ENCODE data around the gene PIAS4. TPM values are rescaled to one million over a fixed set of nuclear protein-coding genes. Genes with fewer than 3 reads are reported as not detected.

Gene PIAS4
- total RNA-seq, 2 experiments from 2014 or later = 23.0 to 37.3 TPM

- Mint-ChIP-seq H3K9me3 (ENCODE audit: low read depth) (no peaks in the 10 kb centered on the region), H3K4me3 (no peak overlapping the region), H3K4me1 (no peaks in the 10 kb centered on the region), H3K27me3 (no peaks in the 10 kb centered on the region), H3K36me3 (ENCODE audit: low read depth) (peaks cover 4% of the 10 kb centered on the region), H3K27ac (no peak overlapping the region)
- ChIA-PET POLR2A (no interaction called here), CTCF (no interaction called here)
- no peak for DNase-seq
- intact Hi-C loops (cut with DNase I, micrococcal nuclease) = no loop called here
- ATAC-seq = no peak
These were observed 30.5 kb downstream of the PIAS4 start for GRCh38 chr19:4038057-4038456.

- H3K27ac Mint-ChIP-seq = no peak overlapping the region
- CTCF ChIA-PET = no interaction called here
- peaks cover 4% of the 10 kb centered on the region for H3K36me3 Mint-ChIP-seq (ENCODE audit: low read depth)
- DNase-seq = no peak
- H3K4me1 Mint-ChIP-seq = no peaks in the 10 kb centered on the region
- H3K4me3 Mint-ChIP-seq = no peak overlapping the region
- POLR2A ChIA-PET = no interaction called here
- intact Hi-C loops (cut with DNase I, micrococcal nuclease) = no loop called here
- no peak for ATAC-seq
- no peaks in the 10 kb centered on the region for H3K9me3 Mint-ChIP-seq (ENCODE audit: low read depth)
- H3K27me3 Mint-ChIP-seq = no peaks in the 10 kb centered on the region
These were observed 31.3 kb downstream of the PIAS4 start for GRCh38 chr19:4038661-4039423.

GRCh38 chr19:4042064-4042730, 34.7 kb downstream of the PIAS4 start:
- ATAC-seq = no peak
- H3K27me3 Mint-ChIP-seq = no peaks in the 10 kb centered on the region
- H3K4me1 Mint-ChIP-seq = peaks cover 3% of the 10 kb centered on the region
- no peak overlapping the region for H3K27ac Mint-ChIP-seq
- no peaks in the 10 kb centered on the region for H3K9me3 Mint-ChIP-seq (ENCODE audit: low read depth)
- H3K36me3 Mint-ChIP-seq (ENCODE audit: low read depth) = peaks cover 7% of the 10 kb centered on the region
- CTCF ChIA-PET = no interaction called here
- intact Hi-C loops (cut with DNase I, micrococcal nuclease) = no loop called here
- no peak for DNase-seq
- H3K4me3 Mint-ChIP-seq = no peak overlapping the region
- POLR2A ChIA-PET = no interaction called here

- Mint-ChIP-seq H3K4me1 (peaks cover 3% of the 10 kb centered on the region), H3K36me3 (ENCODE audit: low read depth) (peaks cover 7% of the 10 kb centered on the region), H3K9me3 (ENCODE audit: low read depth) (no peaks in the 10 kb centered on the region), H3K4me3 (no peak overlapping the region), H3K27ac (no peak overlapping the region), H3K27me3 (no peaks in the 10 kb centered on the region)
- intact Hi-C loops (cut with DNase I, micrococcal nuclease) = no loop called here
- no peak for DNase-seq
- ATAC-seq = no peak
- POLR2A ChIA-PET = no interaction called here
- CTCF ChIA-PET = no interaction called here
These were observed 35.2 kb downstream of the PIAS4 start for GRCh38 chr19:4042731-4043082.

- Mint-ChIP-seq H3K4me3 (no peak overlapping the region), H3K27ac (no peak overlapping the region), H3K4me1 (peaks cover 3% of the 10 kb centered on the region), H3K36me3 (ENCODE audit: low read depth) (peaks cover 7% of the 10 kb centered on the region), H3K27me3 (no peaks in the 10 kb centered on the region), H3K9me3 (ENCODE audit: low read depth) (no peaks in the 10 kb centered on the region)
- intact Hi-C loops (cut with DNase I, micrococcal nuclease) = no loop called here
- ChIA-PET POLR2A (no interaction called here), CTCF (no interaction called here)
- DNase-seq (no peak), ATAC-seq (no peak)
These were observed 35.9 kb downstream of the PIAS4 start for GRCh38 chr19:4043401-4043800.

- Mint-ChIP-seq H3K4me1 (peaks cover 3% of the 10 kb centered on the region), H3K9me3 (ENCODE audit: low read depth) (no peaks in the 10 kb centered on the region), H3K27ac (no peak overlapping the region), H3K36me3 (ENCODE audit: low read depth) (peaks cover 7% of the 10 kb centered on the region), H3K27me3 (no peaks in the 10 kb centered on the region), H3K4me3 (no peak overlapping the region)
- intact Hi-C loops (cut with DNase I, micrococcal nuclease) = no loop called here
- no peak for DNase-seq
- no peak for ATAC-seq
- POLR2A ChIA-PET = no interaction called here
- CTCF ChIA-PET = interaction anchor here (0.5 to 0.9 kb wide), 3 partner anchors 54 to 134 kb away, joined by 3 to 5 read pairs (median 4); no protein-coding TSS in a partner anchor
These were observed 36.6 kb downstream of the PIAS4 start for GRCh38 chr19:4043966-4044715.

GRCh38 chr19:4044990-4045465, 37.5 kb downstream of the PIAS4 start:
- intact Hi-C loops (cut with DNase I, micrococcal nuclease) = no loop called here
- Mint-ChIP-seq H3K4me3 (no peak overlapping the region), H3K27me3 (no peaks in the 10 kb centered on the region), H3K27ac (no peak overlapping the region), H3K36me3 (ENCODE audit: low read depth) (peaks cover 11% of the 10 kb centered on the region), H3K9me3 (ENCODE audit: low read depth) (no peaks in the 10 kb centered on the region), H3K4me1 (peaks cover 3% of the 10 kb centered on the region)
- ATAC-seq (no peak), DNase-seq (no peak)
- ChIA-PET CTCF (interaction anchor here (0.5 to 0.9 kb wide), 2 partner anchors 54 to 135 kb away, joined by 3 to 5 read pairs; no protein-coding TSS in a partner anchor), POLR2A (no interaction called here)

- DNase-seq (no peak), ATAC-seq (no peak)
- intact Hi-C loops (cut with DNase I, micrococcal nuclease) = no loop called here
- H3K27me3 Mint-ChIP-seq = no peaks in the 10 kb centered on the region
- POLR2A ChIA-PET = no interaction called here
- H3K4me1 Mint-ChIP-seq = peaks cover 8% of the 10 kb centered on the region
- H3K9me3 Mint-ChIP-seq (ENCODE audit: low read depth) = no peaks in the 10 kb centered on the region
- H3K4me3 Mint-ChIP-seq = no peak overlapping the region
- H3K27ac Mint-ChIP-seq = no peak overlapping the region
- H3K36me3 Mint-ChIP-seq (ENCODE audit: low read depth) = peaks cover 17% of the 10 kb centered on the region
- CTCF ChIA-PET = interaction anchor here (0.9 kb wide), 1 partner anchor 55 kb away, joined by 3 read pairs; no protein-coding TSS in a partner anchor
These were observed 38.2 kb downstream of the PIAS4 start for GRCh38 chr19:4045597-4046361.

GRCh38 chr19:4046362-4046691, 38.8 kb downstream of the PIAS4 start:
- no peak overlapping the region for H3K27ac Mint-ChIP-seq

GRCh38 chr19:4046946-4047683, 39.6 kb downstream of the PIAS4 start:
- CTCF ChIA-PET = no interaction called here
- no peak overlapping the region for H3K27ac Mint-ChIP-seq
- H3K27me3 Mint-ChIP-seq = no peaks in the 10 kb centered on the region
- DNase-seq = no peak
- H3K4me3 Mint-ChIP-seq = no peak overlapping the region
- POLR2A ChIA-PET = no interaction called here
- no peak for ATAC-seq
- H3K9me3 Mint-ChIP-seq (ENCODE audit: low read depth) = no peaks in the 10 kb centered on the region
- peaks cover 27% of the 10 kb centered on the region for H3K36me3 Mint-ChIP-seq (ENCODE audit: low read depth)
- peaks cover 19% of the 10 kb centered on the region for H3K4me1 Mint-ChIP-seq
- intact Hi-C loops (cut with DNase I, micrococcal nuclease) = no loop called here

More at GRCh38 chr19:4046362-4046691, 38.8 kb downstream of the PIAS4 start:
- H3K27me3 Mint-ChIP-seq = no peaks in the 10 kb centered on the region
- peaks cover 22% of the 10 kb centered on the region for H3K36me3 Mint-ChIP-seq (ENCODE audit: low read depth)
- no peak overlapping the region for H3K4me3 Mint-ChIP-seq
- no peak for DNase-seq
- no peak for ATAC-seq
- H3K4me1 Mint-ChIP-seq = peaks cover 12% of the 10 kb centered on the region
- CTCF ChIA-PET = no interaction called here
- POLR2A ChIA-PET = no interaction called here
- intact Hi-C loops (cut with DNase I, micrococcal nuclease) = no loop called here
- H3K9me3 Mint-ChIP-seq (ENCODE audit: low read depth) = no peaks in the 10 kb centered on the region

- H3K4me1 Mint-ChIP-seq = peaks cover 32% of the 10 kb centered on the region
- H3K27ac Mint-ChIP-seq = no peak overlapping the region
- peaks cover 40% of the 10 kb centered on the region for H3K36me3 Mint-ChIP-seq (ENCODE audit: low read depth)
- no peak overlapping the region for H3K4me3 Mint-ChIP-seq
- ChIA-PET POLR2A (no interaction called here), CTCF (no interaction called here)
- intact Hi-C loops (cut with DNase I, micrococcal nuclease) = no loop called here
- DNase-seq (no peak), ATAC-seq (no peak)
- peaks cover 3% of the 10 kb centered on the region for H3K9me3 Mint-ChIP-seq (ENCODE audit: low read depth)
- H3K27me3 Mint-ChIP-seq = no peaks in the 10 kb centered on the region
These were observed 41.9 kb downstream of the PIAS4 start for GRCh38 chr19:4049432-4049831.
